GM20000 (cell line): Measurements from ENCODE around the gene UBE2Q1.

ENCODE experiments used
- DNase-seq: peaks from one replicate; pipeline ENCODE4 v3.0.0; 2012; ENCODE audit warnings: low spot score
- CTCF ChIP-seq: IDR thresholded peaks from 2 replicates; pipeline ENCODE4 v1.5.1; 2012; ENCODE audit warnings: mild to moderate bottlenecking, control low read depth; ENCODE audit errors: extremely low read depth, missing control alignments

Gene UBE2Q1

GRCh38 chr1:154586641-154587040 lies 28.2 kb upstream of the UBE2Q1 start:
- no peak for TF ChIP-seq CTCF
- DNase-seq = no peak

- TF ChIP-seq CTCF = no peak
- no peak for DNase-seq
These were observed 27.8 kb upstream of the UBE2Q1 start for GRCh38 chr1:154586231-154586630.

- DNase-seq = no peak
These were observed 26.0 kb upstream of the UBE2Q1 start for GRCh38 chr1:154584267-154584994.

GRCh38 chr1:154583773-154584172 lies 25.3 kb upstream of the UBE2Q1 start:
- no peak for DNase-seq
- no peak for TF ChIP-seq CTCF

More at GRCh38 chr1:154584267-154584994, 26.0 kb upstream of the UBE2Q1 start:
- no peak for TF ChIP-seq CTCF

- TF ChIP-seq CTCF = no peak
- DNase-seq = no peak
These were observed 24.4 kb upstream of the UBE2Q1 start for GRCh38 chr1:154582885-154583284.

GRCh38 chr1:154581766-154582165 lies 23.3 kb upstream of the UBE2Q1 start:
- TF ChIP-seq CTCF = no peak
- no peak for DNase-seq

GRCh38 chr1:154579374-154579773 lies 20.9 kb upstream of the UBE2Q1 start:
- no peak for DNase-seq
- TF ChIP-seq CTCF = no peak
